ENCODE results near the gene CEACAM4.

GRCh38 chr19:41599175-41599966 is 27.5 kb downstream of the CEACAM4 start:
- no peak for TF ChIP-seq CHD2 (IDR thresholded peaks at IDR 0.05; ENCODE audit: low read length)
- TF ChIP-seq SUZ12 (IDR thresholded peaks at IDR 0.05; ENCODE audit: low read length): no peak
- no peak for TF ChIP-seq TCF12 (IDR thresholded peaks at IDR 0.05; ENCODE audit: low read depth, low read length)
- no peak for TF ChIP-seq CTCF (IDR thresholded peaks at IDR 0.05; ENCODE audit: control extremely low read depth in 1 of 3, insufficient read depth in 1 of 3, low read depth in 1 of 3, low read length in 3 of 3)
- TF ChIP-seq EZH2 (IDR thresholded peaks at IDR 0.05; ENCODE audit: low read depth, low read length, severe bottlenecking): no peak
- TF ChIP-seq SIX5 (IDR thresholded peaks at IDR 0.05; ENCODE audit: low read depth, low read length): no peak
- no peak for TF ChIP-seq SIN3A (conservative IDR thresholded peaks at IDR 0.05 in 1 of 2, IDR thresholded peaks at IDR 0.05 in 1 of 2; ENCODE audit: low read depth in 1 of 2, low read length in 2 of 2)
- no peak for TF ChIP-seq RAD21 (IDR thresholded peaks at IDR 0.05 in 1 of 2, conservative IDR thresholded peaks at IDR 0.05 in 1 of 2; ENCODE audit: low read depth in 2 of 2, low read length in 2 of 2)
- TF ChIP-seq HDAC6 (IDR thresholded peaks at IDR 0.05; ENCODE audit: low read depth, low read length): no peak
- TF ChIP-seq POLR2AphosphoS5 (IDR thresholded peaks at IDR 0.05; ENCODE audit: low read depth, low read length): no peak
- TF ChIP-seq ZNF274 (IDR thresholded peaks at IDR 0.05; ENCODE audit: borderline replicate concordance, extremely low read depth, low read length): no peak
